ENCODE measurements around the gene CCDC12.

Gene CCDC12

GRCh38 chr3:46878781-46879436 lies 97.6 kb downstream of the CCDC12 start:
- H3K4me3 ChIP-seq (ENCODE audit: low read depth, low read length): no peak overlapping the region

- no peak within 1 kb of the TSS for H3K4me3 ChIP-seq (ENCODE audit: low read depth, low read length)
These were observed 99.0 kb downstream of the CCDC12 start, which contains the start of gene PTH1R for GRCh38 chr3:46877406-46878125. TSS of gene PTH1R (plus strand) at chr3:46877721. CDS start at chr3:46883560, 5,839 bp downstream.

- no peak overlapping the region for H3K4me3 ChIP-seq (ENCODE audit: low read depth, low read length)
These were observed 99.9 kb downstream of the CCDC12 start for GRCh38 chr3:46876313-46877300.

- no peak overlapping the region for H3K4me3 ChIP-seq (ENCODE audit: low read depth, low read length)
These were observed 101.0 kb downstream of the CCDC12 start for GRCh38 chr3:46875560-46875959.

- no peak overlapping the region for H3K4me3 ChIP-seq (ENCODE audit: low read depth, low read length)
These were observed 102.1 kb downstream of the CCDC12 start for GRCh38 chr3:46874430-46874829.

- H3K4me3 ChIP-seq (ENCODE audit: low read depth, low read length): no peak overlapping the region
These were observed 103.0 kb downstream of the CCDC12 start for GRCh38 chr3:46873521-46873920.

All from iPS-11a (cell line).